Thymus (tissue), 11 donors: Measurements from ENCODE around the gene HOXB1. TPM values are rescaled to one million over a fixed set of nuclear protein-coding genes. Genes with fewer than 3 reads are reported as not detected.

Source experiments
- DNase-seq, 9 donors: peaks; one replicate each; pipeline ENCODE4 v3.0.0-alpha.2; 2013; ENCODE audit warnings: low spot score in 9 of 9, low read depth in 6 of 9, missing footprints in 1 of 9
- H3K27ac ChIP-seq, 2 donors: one replicate each; pipeline ENCODE4 v1.5.1; 2013; ENCODE audit warnings: control low read depth in 1 of 2, low read depth in 1 of 2, low read length in 1 of 2, mild to moderate bottlenecking in 1 of 2, moderate library complexity in 1 of 2
- H3K27me3 ChIP-seq, 2 donors: one replicate each; pipeline ENCODE4 v1.5.1; 2013; ENCODE audit warnings: low read length in 1 of 2; ENCODE audit not compliant: control insufficient read depth in 2 of 2, insufficient read depth in 1 of 2
- H3K36me3 ChIP-seq, 2 donors: one replicate each; pipeline ENCODE4 v1.5.1; 2013; ENCODE audit warnings: low read length in 1 of 2, mild to moderate bottlenecking in 1 of 2, moderate library complexity in 1 of 2; ENCODE audit not compliant: control insufficient read depth in 2 of 2, insufficient read depth in 2 of 2
- H3K4me1 ChIP-seq, 2 donors: one replicate each; pipeline ENCODE4 v1.5.1; 2013; ENCODE audit warnings: low read length in 2 of 2; ENCODE audit not compliant: control insufficient read depth in 2 of 2, insufficient read depth in 2 of 2
- H3K4me3 ChIP-seq, 2 donors: one replicate each; pipeline ENCODE4 v1.5.1; 2013; ENCODE audit warnings: low read length in 2 of 2, control low read depth in 1 of 2, mild to moderate bottlenecking in 1 of 2
- H3K9me3 ChIP-seq, 2 donors: one replicate each; pipeline ENCODE4 v1.5.1; 2013; ENCODE audit warnings: low read length in 1 of 2, mild to moderate bottlenecking in 1 of 2; ENCODE audit not compliant: control insufficient read depth in 2 of 2, insufficient read depth in 1 of 2
- WGBS: extraction: QIAGEN DNeasy Blood & Tissue Kit; methylation state at CpG from one replicate; pipeline ENCODE4 v1.1.7; 2013; 5-methylcytosine and 5-hydroxymethylcytosine counted together
- polyA plus RNA-seq: library from polyadenylated mRNA; stranded (reverse); fragments of 200-250 nt; gene quantifications from one replicate; pipeline ENCODE4 v1.2.3, GENCODE V29; 2013
- total RNA-seq: library from RNA; stranded (reverse); fragments of 120-200 nt; gene quantifications from one replicate; pipeline ENCODE4 v1.2.4, GENCODE V29; 2013
- donor health status: healthy.

The HOXB1 gene
- total and polyA plus RNA-seq, 2 donors: 0.11 TPM; not detected in 1

GRCh38 chr17:48568499-48569239, 37.9 kb upstream of the HOXB1 start:
- H3K36me3 ChIP-seq: no peaks in the 10 kb centered on the region
- H3K4me1 ChIP-seq: peaks cover 0 to 11% of the 10 kb centered on the region in 2 donors
- H3K27ac ChIP-seq: no peak overlapping the region
- WGBS: 37% methylated on average over 33 of the region's 33 CpGs
- H3K4me3 ChIP-seq: no peak overlapping the region
- no peaks in the 10 kb centered on the region for H3K9me3 ChIP-seq
- DNase-seq: no peak
- peaks cover 22 to 92% of the 10 kb centered on the region in 2 donors for H3K27me3 ChIP-seq

GRCh38 chr17:48567646-48568354, 37.0 kb upstream of the HOXB1 start:
- Histone ChIP-seq H3K4me1 (peaks cover 0 to 5% of the 10 kb centered on the region in 2 donors), H3K9me3 (no peaks in the 10 kb centered on the region), H3K36me3 (no peaks in the 10 kb centered on the region), H3K27me3 (peaks cover 22 to 96% of the 10 kb centered on the region in 2 donors), H3K27ac (no peak overlapping the region), H3K4me3 (no peak overlapping the region)
- WGBS: 90% methylated on average over 2 of the region's 2 CpGs
- DNase-seq: no peak

DNA sequence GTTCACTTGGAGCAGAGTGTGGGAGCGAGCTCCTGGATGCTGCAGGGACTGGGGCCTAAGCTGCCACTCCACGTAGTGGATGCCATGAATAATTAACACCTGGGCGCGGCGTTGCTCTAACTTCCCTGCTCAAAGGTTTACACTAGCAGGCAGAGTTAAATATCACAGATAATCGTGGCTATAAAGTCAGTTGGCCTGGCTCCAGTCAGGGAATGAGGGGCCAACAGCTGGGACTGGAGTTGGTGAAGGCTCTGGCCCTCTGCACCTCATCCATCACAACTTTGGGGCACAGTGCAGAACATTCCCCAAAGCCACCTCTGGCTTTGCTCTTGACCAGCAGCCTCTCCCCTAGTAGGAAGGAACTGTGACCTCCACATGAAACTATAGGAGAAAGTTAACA, 36.4 kb upstream of the HOXB1 start:
- no peak for DNase-seq
- H3K4me3 ChIP-seq: no peak overlapping the region
- no peak overlapping the region for H3K27ac ChIP-seq
- peaks cover 0 to 5% of the 10 kb centered on the region in 2 donors for H3K4me1 ChIP-seq
- no peaks in the 10 kb centered on the region for H3K36me3 ChIP-seq
- H3K27me3 ChIP-seq: peaks cover 22 to 92% of the 10 kb centered on the region in 2 donors
- 89% methylated on average over 6 of the region's 6 CpGs for WGBS
- no peaks in the 10 kb centered on the region for H3K9me3 ChIP-seq

DNA sequence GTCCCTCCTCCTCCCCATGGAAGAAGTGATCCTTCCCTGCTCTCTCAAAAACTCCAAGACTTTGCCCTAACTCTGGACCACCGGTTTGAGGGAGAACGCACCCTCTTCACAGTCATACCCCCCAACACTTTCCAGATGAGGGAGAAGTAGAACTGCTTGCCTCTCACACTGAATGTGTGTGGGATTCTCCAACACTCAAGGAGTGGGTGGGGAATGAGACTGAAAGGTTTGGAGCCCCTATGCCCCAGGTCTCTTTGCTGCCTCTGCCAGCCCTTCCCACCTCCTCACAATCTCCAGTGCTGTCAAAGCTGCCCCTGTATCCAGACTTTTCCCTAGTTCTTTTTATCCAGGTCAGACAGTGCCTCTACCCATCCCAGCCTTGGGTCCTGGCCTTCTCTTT, 35.9 kb upstream of the HOXB1 start:
- no peak for DNase-seq
- 46% methylated on average over 2 of the region's 2 CpGs for WGBS

GRCh38 chr17:48565925-48566710, 35.3 kb upstream of the HOXB1 start:
- Histone ChIP-seq H3K27me3 (peaks cover 18 to 89% of the 10 kb centered on the region in 2 donors), H3K36me3 (no peaks in the 10 kb centered on the region), H3K27ac (no peak overlapping the region), H3K4me3 (no peak overlapping the region), H3K4me1 (peaks cover 0 to 10% of the 10 kb centered on the region in 2 donors), H3K9me3 (no peaks in the 10 kb centered on the region)
- whole genome bisulfite sequencing: 92% methylated on average over 4 of the region's 4 CpGs
- no peak for DNase-seq

More for the DNA sequence above, 35.9 kb upstream of the HOXB1 start:
- Histone ChIP-seq H3K4me1 (peaks cover 0 to 5% of the 10 kb centered on the region in 2 donors), H3K27ac (no peak overlapping the region), H3K36me3 (no peaks in the 10 kb centered on the region), H3K9me3 (no peaks in the 10 kb centered on the region), H3K27me3 (peaks cover 22 to 94% of the 10 kb centered on the region in 2 donors), H3K4me3 (no peak overlapping the region)

GRCh38 chr17:48565022-48565554, 34.3 kb upstream of the HOXB1 start:
- DNase-seq: no peak
- no peak overlapping the region for H3K4me3 ChIP-seq

DNA sequence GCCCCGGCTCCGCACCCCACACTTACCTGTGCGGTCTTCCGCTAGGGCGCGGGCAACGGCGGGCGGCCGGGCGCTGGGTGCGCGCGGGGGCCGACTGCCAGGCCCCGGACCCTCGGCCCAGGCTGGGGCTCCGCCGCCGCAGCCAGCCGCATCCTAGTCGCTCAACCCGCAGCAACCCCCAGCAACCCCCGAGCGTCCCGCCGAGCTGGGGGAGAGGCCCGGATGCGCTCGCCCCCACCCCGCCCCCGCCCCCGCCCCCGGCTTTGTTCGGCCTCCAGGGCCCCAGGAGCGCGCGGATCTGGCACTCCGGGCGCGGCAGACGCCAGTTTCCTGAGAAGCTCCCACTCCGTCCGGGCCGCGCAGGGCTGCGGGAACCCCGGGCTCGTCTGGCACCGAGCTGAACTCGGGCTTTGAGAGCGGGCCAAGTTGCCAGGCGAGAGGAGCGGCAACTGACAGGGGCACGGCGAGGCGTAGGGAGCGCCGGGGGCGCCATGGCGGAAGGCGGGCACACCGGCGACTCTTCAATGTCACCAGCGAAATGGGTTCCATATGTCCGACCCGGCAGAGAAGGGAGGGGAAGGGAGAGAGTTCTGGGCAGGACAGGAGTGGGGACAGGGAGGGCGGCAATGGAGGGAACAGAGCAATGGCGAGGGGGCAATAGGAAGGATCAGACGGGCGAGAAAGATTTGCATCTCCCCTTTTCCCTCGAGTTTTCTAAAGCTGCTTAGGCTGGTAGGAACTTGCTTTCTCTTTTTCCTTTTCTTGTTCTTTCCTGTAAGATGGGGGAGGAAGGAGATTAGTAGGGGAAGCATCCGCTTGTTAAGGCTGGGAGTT, 33.6 kb upstream of the HOXB1 start:
- WGBS: 66% methylated on average over 73 of the region's 73 CpGs
- Histone ChIP-seq H3K27ac (no peak overlapping the region), H3K4me1 (peaks cover 0 to 10% of the 10 kb centered on the region in 2 donors), H3K4me3 (peak overlapping the region in 1 of 2 donors; percentile 7), H3K9me3 (no peaks in the 10 kb centered on the region), H3K27me3 (peaks cover 12 to 72% of the 10 kb centered on the region in 2 donors), H3K36me3 (no peaks in the 10 kb centered on the region)
- DNase-seq: peak in 1 of 9 donors; percentile 27

More at GRCh38 chr17:48565022-48565554, 34.3 kb upstream of the HOXB1 start:
- no peak overlapping the region for H3K27ac ChIP-seq
- H3K9me3 ChIP-seq: no peaks in the 10 kb centered on the region
- peaks cover 0 to 10% of the 10 kb centered on the region in 2 donors for H3K4me1 ChIP-seq
- no peaks in the 10 kb centered on the region for H3K36me3 ChIP-seq
- peaks cover 18 to 78% of the 10 kb centered on the region in 2 donors for H3K27me3 ChIP-seq
- 92% methylated on average over 2 of the region's 2 CpGs for WGBS

DNA sequence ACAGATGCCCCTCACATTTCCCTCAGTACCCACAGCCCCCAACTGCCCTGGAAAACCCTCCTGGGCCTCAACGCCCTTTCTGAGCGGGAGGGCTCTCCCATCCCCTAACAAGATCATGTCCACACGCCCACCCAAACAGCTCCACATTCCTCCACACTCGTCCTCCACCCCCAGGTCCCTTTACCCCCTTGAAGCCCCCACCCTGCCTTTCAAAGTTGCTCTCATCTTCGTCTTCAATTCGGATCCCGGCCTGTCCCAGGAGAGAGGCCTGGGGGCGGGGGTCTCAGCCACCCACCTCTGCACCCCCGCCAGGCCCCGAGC, 33.0 kb upstream of the HOXB1 start:
- 86% methylated on average over 10 of the region's 10 CpGs for WGBS
- H3K27me3 ChIP-seq: peaks cover 10 to 66% of the 10 kb centered on the region in 2 donors
- H3K9me3 ChIP-seq: no peaks in the 10 kb centered on the region
- no peaks in the 10 kb centered on the region for H3K36me3 ChIP-seq
- H3K27ac ChIP-seq: no peak overlapping the region
- DNase-seq: no peak
- H3K4me1 ChIP-seq: peaks cover 0 to 10% of the 10 kb centered on the region in 2 donors
- no peak overlapping the region for H3K4me3 ChIP-seq
